Ovary (tissue), 3 donors: ENCODE results near the gene SMAP1.

Source experiments
- EP300 ChIP-seq: sonication (generic); formaldehyde crosslinking; IDR thresholded peaks from one replicate; pipeline ENCODE4 v1.6.1; 2017; ENCODE audit warnings: antibody characterized with exemption
- POLR2A ChIP-seq: fragments of 450-650 bp; IDR thresholded peaks from one replicate; pipeline ENCODE4 v1.6.1; 2017; ENCODE audit warnings: antibody characterized with exemption, mild to moderate bottlenecking, moderate library complexity
- TF ChIP-seq, protein P1 (sequence below), 3 donors: fragments of 450-650 bp in 2 of 3; fragments of 200-600 bp in 1 of 3; IDR thresholded peaks; one replicate each; pipeline versions ENCODE4 v1.5.1 to v1.8.0; 2016 to 2022; ENCODE audit warnings: antibody characterized with exemption in 3 of 3, mild to moderate bottlenecking in 1 of 3
- donor health status: DM: no; HTN: no; CAD: no.

DNA sequence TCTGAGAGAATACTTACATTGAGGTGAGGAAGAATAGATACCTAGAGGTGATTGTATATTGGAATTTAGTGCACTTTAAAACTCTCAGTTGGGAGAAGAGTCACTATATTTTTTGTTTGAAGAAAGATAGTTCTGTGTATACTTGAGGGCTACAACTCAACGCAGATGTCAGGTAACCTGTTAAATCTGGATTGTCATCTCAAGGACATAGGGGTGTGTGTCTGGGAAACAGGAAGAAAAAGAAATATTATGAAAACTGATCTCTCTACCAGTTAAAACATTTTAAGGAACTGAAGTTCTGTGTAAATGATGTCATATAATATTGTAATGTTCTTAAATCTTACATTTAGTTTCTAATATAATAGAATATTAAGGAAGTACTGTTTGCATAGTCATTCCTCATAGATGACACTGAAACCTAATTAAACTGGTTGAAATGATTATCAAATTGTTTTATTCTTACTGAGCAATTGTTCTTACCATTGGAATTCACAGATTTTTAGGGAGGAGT lies 86.2 kb downstream of the SMAP1 start:
- no peak for TF ChIP-seq EP300
- TF ChIP-seq, protein P1, sequence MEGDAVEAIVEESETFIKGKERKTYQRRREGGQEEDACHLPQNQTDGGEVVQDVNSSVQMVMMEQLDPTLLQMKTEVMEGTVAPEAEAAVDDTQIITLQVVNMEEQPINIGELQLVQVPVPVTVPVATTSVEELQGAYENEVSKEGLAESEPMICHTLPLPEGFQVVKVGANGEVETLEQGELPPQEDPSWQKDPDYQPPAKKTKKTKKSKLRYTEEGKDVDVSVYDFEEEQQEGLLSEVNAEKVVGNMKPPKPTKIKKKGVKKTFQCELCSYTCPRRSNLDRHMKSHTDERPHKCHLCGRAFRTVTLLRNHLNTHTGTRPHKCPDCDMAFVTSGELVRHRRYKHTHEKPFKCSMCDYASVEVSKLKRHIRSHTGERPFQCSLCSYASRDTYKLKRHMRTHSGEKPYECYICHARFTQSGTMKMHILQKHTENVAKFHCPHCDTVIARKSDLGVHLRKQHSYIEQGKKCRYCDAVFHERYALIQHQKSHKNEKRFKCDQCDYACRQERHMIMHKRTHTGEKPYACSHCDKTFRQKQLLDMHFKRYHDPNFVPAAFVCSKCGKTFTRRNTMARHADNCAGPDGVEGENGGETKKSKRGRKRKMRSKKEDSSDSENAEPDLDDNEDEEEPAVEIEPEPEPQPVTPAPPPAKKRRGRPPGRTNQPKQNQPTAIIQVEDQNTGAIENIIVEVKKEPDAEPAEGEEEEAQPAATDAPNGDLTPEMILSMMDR (IDR thresholded peaks at IDR 0.05) = no peak
- TF ChIP-seq POLR2A = no peak
